T-helper 9 cell (primary cell): Measurements from ENCODE around the gene KAZN.

Source experiments
- DNase-seq: peaks from one replicate; pipeline ENCODE4 v3.0.0-alpha.2; 2020

The KAZN gene

GRCh38 chr1:14897997-14898645 lies 299.6 kb downstream of the KAZN start:
- no peak for DNase-seq

GRCh38 chr1:14899686-14900085 lies 301.2 kb downstream of the KAZN start:
- DNase-seq = no peak

GRCh38 chr1:14901371-14901954 lies 303.0 kb downstream of the KAZN start:
- no peak for DNase-seq

- DNase-seq = no peak
Observed at GRCh38 chr1:14903922-14904321, 305.4 kb downstream of the KAZN start.

- DNase-seq = no peak
Observed at GRCh38 chr1:14906665-14907064, 308.2 kb downstream of the KAZN start.

- DNase-seq = no peak
Observed at GRCh38 chr1:14907416-14907815, 308.9 kb downstream of the KAZN start.

GRCh38 chr1:14909273-14909672 lies 310.8 kb downstream of the KAZN start:
- DNase-seq = no peak

GRCh38 chr1:14909920-14910460 lies 311.5 kb downstream of the KAZN start:
- DNase-seq = no peak

GRCh38 chr1:14910984-14911721 lies 312.7 kb downstream of the KAZN start:
- DNase-seq = no peak

GRCh38 chr1:14912839-14913481 lies 314.5 kb downstream of the KAZN start:
- DNase-seq = no peak

GRCh38 chr1:14913482-14914177 lies 315.1 kb downstream of the KAZN start:
- DNase-seq = no peak

GRCh38 chr1:14914351-14914988 lies 316.0 kb downstream of the KAZN start:
- no peak for DNase-seq

- peak; percentile 6 for DNase-seq
Observed at GRCh38 chr1:14915356-14916054, 317.0 kb downstream of the KAZN start.

- no peak for DNase-seq
Observed at GRCh38 chr1:14919289-14919688, 320.8 kb downstream of the KAZN start.

- DNase-seq = no peak
Observed at GRCh38 chr1:14919751-14920150, 321.3 kb downstream of the KAZN start.

GRCh38 chr1:14921057-14921456 lies 322.6 kb downstream of the KAZN start:
- DNase-seq = no peak

GRCh38 chr1:14922942-14923726 lies 324.6 kb downstream of the KAZN start:
- no peak for DNase-seq

GRCh38 chr1:14923727-14924452 lies 325.4 kb downstream of the KAZN start:
- no peak for DNase-seq

GRCh38 chr1:14924455-14925331 lies 326.2 kb downstream of the KAZN start:
- DNase-seq = no peak
